Testis (tissue), 3 donors: ENCODE measurements around the gene SYNM. TPM values are rescaled to one million over a fixed set of nuclear protein-coding genes. Genes with fewer than 3 reads are reported as not detected.

Source experiments
- DNase-seq: peaks from one replicate; pipeline ENCODE4 v3.0.0-alpha.2; 2019
- H3K27ac ChIP-seq, 2 donors: fragments of 200-600 bp; sonication (generic); one replicate each; pipeline ENCODE4 v1.5.1; 2019
- H3K27me3 ChIP-seq: fragments of 200-600 bp; sonication (generic); one replicate; pipeline ENCODE4 v1.5.1; 2019
- H3K36me3 ChIP-seq: fragments of 200-600 bp; sonication (generic); one replicate; pipeline ENCODE4 v1.5.1; 2017; ENCODE audit warnings: low read depth; ENCODE audit errors: missing control alignments
- H3K4me1 ChIP-seq: fragments of 200-600 bp; sonication (generic); one replicate; pipeline ENCODE4 v1.5.1; 2019
- H3K4me3 ChIP-seq, 2 donors: fragments of 200-600 bp; sonication (generic); one replicate each; pipeline ENCODE4 v1.5.1; 2017 to 2019
- H3K9me3 ChIP-seq: fragments of 200-600 bp; sonication (generic); one replicate; pipeline ENCODE4 v1.5.1; 2017
- POLR2A ChIP-seq: fragments of 450-650 bp; IDR thresholded peaks from one replicate; pipeline ENCODE4 v1.6.1; 2017; ENCODE audit warnings: antibody characterized with exemption, mild to moderate bottlenecking, moderate library complexity
- WGBS, 2 donors: methylation state at CpG; one replicate each; pipeline ENCODE4 v1.1.5; 2018; 5-methylcytosine and 5-hydroxymethylcytosine counted together
- intact Hi-C: fragments of 100-400 bp; cut with DNase I; formaldehyde crosslinking; loops from one replicate; pipeline ENCODE4 v1.15.1; 2023; ENCODE audit warnings: low total_unique reads
- polyA plus RNA-seq: library from polyadenylated mRNA; stranded (reverse); fragments of 350-450 nt; fragmentation: Illumina TruSeq; extraction: RNeasy Lipid Tissue Mini Kit (QIAGEN cat#74804); gene quantifications from one replicate; pipeline ENCODE4 v1.2.3, GENCODE V29; 2014; ENCODE audit warnings: low read depth, low replicate concordance; ENCODE audit not compliant: insufficient read depth
- total RNA-seq, 2 donors: library from RNA; depleted of rRNA; stranded (reverse); fragments of >200 nt; gene quantifications; one replicate each; pipeline ENCODE4 v1.2.3, GENCODE V29; 2016
- TF ChIP-seq, protein P1 (sequence below), 3 experiments: fragments of 450-650 bp in 2 of 3; fragments of 200-600 bp in 1 of 3; sonication (generic) in 1 of 3; IDR thresholded peaks; one replicate each; pipeline ENCODE4 v1.5.1; 2016 to 2019; ENCODE audit warnings: antibody characterized with exemption in 3 of 3, mild to moderate bottlenecking in 2 of 3, moderate library complexity in 1 of 3

Gene SYNM
- total and polyA plus RNA-seq, 3 donors from 2014 or later = 10.0 to 17.9 (median 11.1) TPM

DNA sequence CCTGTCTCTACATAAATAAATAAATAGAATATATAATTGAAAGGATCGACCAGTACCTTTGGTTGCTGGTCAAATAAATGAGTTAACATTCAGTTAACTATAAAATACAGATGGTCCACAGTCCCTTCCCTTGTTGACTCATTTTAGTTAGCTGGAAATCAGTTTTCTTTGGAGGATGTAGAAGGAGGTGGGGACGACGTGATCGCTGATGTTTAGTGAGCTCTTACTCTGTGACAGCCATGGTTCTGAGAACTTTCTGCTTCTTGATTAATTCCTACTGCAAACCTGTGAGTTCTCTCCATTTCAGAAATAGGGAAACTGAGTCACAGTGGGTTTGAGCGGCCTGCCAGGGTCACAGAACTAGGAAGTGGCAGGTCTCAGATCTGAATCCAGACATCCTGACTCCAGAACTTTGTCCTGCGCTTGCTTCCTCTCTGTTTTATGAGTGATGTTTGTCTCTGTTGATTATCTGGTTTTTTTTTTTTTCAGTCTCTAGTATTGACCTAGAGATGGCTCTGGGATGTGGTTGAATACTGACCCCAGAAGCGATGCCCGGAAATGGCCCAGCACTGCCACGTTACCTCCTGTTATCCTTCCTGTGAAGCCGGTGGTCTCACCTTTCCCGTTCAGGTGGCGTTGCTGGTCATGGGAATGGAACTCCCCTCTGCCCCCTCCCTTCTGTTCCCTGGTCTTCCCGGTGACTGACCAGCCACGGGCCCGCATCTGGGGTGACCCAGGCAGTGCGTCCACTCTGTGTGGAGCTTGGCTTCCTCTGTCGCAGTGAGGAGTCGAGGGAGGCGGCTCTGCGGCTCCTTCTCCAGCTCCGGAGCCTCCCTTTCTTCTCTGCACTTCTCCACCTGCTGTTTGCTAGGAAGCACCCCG is 18.2 kb downstream of the SYNM start:
- H3K27ac ChIP-seq = peak overlapping the region; percentile 25 to 65
- no peak overlapping the region for H3K4me3 ChIP-seq
- no peaks in the 10 kb centered on the region for H3K36me3 ChIP-seq
- H3K4me1 ChIP-seq = peaks cover 14% of the 10 kb centered on the region
- 63 to 73% methylated on average over 18 to 22 of the region's 22 CpGs for WGBS, 2 donors
- no peaks in the 10 kb centered on the region for H3K9me3 ChIP-seq
- no peak for DNase-seq
- H3K27me3 ChIP-seq = no peaks in the 10 kb centered on the region
- intact Hi-C loops = no loop called here
- TF ChIP-seq, protein P1, sequence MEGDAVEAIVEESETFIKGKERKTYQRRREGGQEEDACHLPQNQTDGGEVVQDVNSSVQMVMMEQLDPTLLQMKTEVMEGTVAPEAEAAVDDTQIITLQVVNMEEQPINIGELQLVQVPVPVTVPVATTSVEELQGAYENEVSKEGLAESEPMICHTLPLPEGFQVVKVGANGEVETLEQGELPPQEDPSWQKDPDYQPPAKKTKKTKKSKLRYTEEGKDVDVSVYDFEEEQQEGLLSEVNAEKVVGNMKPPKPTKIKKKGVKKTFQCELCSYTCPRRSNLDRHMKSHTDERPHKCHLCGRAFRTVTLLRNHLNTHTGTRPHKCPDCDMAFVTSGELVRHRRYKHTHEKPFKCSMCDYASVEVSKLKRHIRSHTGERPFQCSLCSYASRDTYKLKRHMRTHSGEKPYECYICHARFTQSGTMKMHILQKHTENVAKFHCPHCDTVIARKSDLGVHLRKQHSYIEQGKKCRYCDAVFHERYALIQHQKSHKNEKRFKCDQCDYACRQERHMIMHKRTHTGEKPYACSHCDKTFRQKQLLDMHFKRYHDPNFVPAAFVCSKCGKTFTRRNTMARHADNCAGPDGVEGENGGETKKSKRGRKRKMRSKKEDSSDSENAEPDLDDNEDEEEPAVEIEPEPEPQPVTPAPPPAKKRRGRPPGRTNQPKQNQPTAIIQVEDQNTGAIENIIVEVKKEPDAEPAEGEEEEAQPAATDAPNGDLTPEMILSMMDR (IDR thresholded peaks at IDR 0.05) = no peak
- TF ChIP-seq POLR2A = no peak

DNA sequence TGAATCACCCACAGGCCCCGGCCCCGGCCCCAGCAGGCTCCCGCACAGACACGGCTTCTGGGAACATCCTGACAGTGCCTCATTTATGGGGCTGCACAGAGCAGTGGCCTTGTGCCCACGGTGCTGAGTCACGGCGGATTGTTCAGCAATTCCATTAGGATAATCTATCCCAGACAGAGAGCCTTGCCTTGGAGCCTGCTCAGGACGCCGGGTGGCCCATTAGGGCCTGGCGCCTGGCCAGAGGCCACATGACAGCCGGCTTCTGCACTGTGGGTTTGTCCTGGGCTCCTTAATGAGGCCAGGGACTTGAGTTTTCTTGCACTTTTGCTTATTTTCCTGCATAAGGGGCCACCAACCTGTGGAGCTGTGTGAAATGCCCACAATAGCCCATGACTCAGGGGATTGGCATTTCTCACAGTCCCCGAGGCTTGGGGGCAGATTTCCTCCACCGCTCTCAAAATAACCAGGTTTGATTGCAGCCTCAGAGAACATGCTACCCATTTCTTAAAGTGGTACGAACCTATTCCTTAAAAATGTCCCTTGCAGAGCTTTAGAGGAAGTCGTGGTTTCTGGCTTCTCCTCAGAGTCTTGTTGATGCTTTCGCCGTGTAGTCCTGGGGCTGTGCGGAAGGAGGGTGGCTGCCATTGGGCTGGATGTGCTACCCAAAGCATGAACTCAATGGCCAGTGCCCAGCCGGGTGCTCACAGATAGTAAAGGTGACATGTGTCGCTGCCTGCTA is 19.0 kb downstream of the SYNM start:
- TF ChIP-seq, protein P1 (IDR thresholded peaks at IDR 0.05) = no peak
- no peak for TF ChIP-seq POLR2A
- H3K4me1 ChIP-seq = peaks cover 14% of the 10 kb centered on the region
- no peaks in the 10 kb centered on the region for H3K9me3 ChIP-seq

DNA sequence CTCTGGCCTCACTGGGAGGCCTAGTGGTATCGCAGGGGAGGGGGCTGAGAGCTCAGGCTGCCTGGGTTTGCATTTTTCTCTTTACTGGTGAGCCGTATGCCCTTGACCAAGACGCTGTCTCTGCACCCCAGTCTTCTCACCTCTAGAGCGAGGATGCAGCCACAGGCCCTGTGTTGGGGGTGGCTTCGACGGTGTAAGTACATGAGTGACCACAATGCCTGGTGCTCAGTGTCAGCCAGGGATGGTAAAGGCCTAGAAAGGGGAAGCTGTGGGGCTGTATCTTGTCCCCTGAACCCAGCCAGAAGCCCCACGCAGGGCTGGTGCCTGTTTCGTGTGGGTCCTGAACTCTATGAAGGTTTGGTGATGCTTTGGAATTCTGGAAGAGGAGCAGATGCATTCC is 19.8 kb downstream of the SYNM start:
- peak overlapping the region in 1 of 2 donors; percentile 25 for H3K27ac ChIP-seq
- intact Hi-C loops = no loop called here
- H3K36me3 ChIP-seq = no peaks in the 10 kb centered on the region
- H3K4me3 ChIP-seq = no peak overlapping the region
- no peaks in the 10 kb centered on the region for H3K9me3 ChIP-seq
- 91 to 98% methylated on average over 5 to 8 of the region's 8 CpGs for WGBS, 2 donors
- H3K27me3 ChIP-seq = no peaks in the 10 kb centered on the region
- TF ChIP-seq, protein P1 (IDR thresholded peaks at IDR 0.05) = no peak
- TF ChIP-seq POLR2A = no peak
- H3K4me1 ChIP-seq = peaks cover 14% of the 10 kb centered on the region
- DNase-seq = no peak

More for the DNA sequence above, 19.0 kb downstream of the SYNM start:
- H3K4me3 ChIP-seq = no peak overlapping the region
- peak; percentile 80 for DNase-seq
- 30 to 31% methylated on average over 7 to 20 of the region's 20 CpGs for WGBS, 2 donors
- H3K36me3 ChIP-seq = no peaks in the 10 kb centered on the region
- peak overlapping the region; percentile 25 to 65 for H3K27ac ChIP-seq
- no peaks in the 10 kb centered on the region for H3K27me3 ChIP-seq
- intact Hi-C loops = no loop called here

DNA sequence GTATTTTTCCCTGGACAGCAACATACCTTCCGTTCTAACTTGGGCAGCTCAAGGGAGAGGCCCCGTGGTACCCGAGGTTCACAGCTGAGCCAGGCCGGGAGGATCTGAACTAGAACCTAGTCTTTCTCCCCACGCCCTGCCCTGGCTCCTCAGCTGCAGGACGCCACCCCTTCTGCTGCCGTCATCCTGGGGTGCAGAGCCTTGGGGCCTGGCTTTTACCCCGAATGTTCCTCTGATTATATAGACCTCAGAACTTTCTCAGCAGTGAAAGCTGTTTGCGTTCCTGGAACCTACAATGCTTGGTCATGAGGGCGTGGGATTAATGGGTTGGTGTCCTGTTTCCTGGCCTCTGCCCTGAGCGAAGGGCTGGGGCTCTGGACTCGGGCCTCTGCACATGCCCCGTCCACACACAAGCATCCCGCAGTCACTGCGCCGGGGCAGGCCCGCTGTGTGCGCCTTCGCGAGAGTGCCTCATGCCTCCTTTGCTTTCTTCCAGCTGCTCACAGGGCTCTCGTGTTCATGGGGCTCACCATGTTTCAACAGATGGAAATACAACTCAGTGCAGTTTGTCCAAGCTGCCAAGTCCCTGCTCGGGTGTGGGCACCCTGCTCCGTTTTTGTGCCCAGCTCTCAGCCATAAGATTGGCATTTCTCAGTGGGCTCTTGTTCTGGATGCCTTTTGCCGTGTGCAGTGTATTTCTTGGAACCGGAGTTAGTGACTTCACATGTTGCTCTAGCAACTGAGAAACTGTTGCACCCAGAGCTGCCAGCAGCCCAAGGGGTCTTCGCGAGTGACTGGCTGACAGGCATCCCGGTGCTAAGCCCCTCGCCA is 20.4 kb downstream of the SYNM start:
- Histone ChIP-seq H3K27me3 (no peaks in the 10 kb centered on the region), H3K27ac (no peak overlapping the region), H3K4me1 (peaks cover 14% of the 10 kb centered on the region), H3K9me3 (no peaks in the 10 kb centered on the region), H3K4me3 (no peak overlapping the region), H3K36me3 (no peaks in the 10 kb centered on the region)
- TF ChIP-seq, protein P1 (IDR thresholded peaks at IDR 0.05) = no peak
- no peak for TF ChIP-seq POLR2A
- WGBS, 2 donors = 82 to 88% methylated on average over 26 to 29 of the region's 29 CpGs
- intact Hi-C loops = no loop called here
- DNase-seq = no peak
